ENCODE measurements around the gene CMSS1. TPM values are rescaled to one million over a fixed set of nuclear protein-coding genes. Genes with fewer than 3 reads are reported as not detected.

The CMSS1 gene
- total RNA-seq, 1 experiment from 2014 or later = 70.6 TPM

GRCh38 chr3:99933971-99934750 lies 116.5 kb downstream of the CMSS1 start:
- H3K36me3 Mint-ChIP-seq = no peaks in the 10 kb centered on the region
- no peaks in the 10 kb centered on the region for H3K27me3 Mint-ChIP-seq (ENCODE audit: low read depth)
- ATAC-seq = no peak
- ChIA-PET POLR2A (interaction anchor here (0.6 kb wide), 1 partner anchor 1128 kb away, joined by 7 read pairs; no protein-coding TSS in a partner anchor), CTCF (no interaction called here)
- H3K4me1 Mint-ChIP-seq = peaks cover 28% of the 10 kb centered on the region
- H3K9me3 Mint-ChIP-seq = no peaks in the 10 kb centered on the region
- H3K27ac Mint-ChIP-seq = no peak overlapping the region
- no peak overlapping the region for H3K4me3 Mint-ChIP-seq
- DNase-seq (ENCODE audit: low spot score) = no peak
- TF ChIP-seq ARID4B (CRISPR knock-in tag; IDR thresholded peaks at IDR 0.05; ENCODE audit: borderline replicate concordance) (no peak), E2F1 (CRISPR knock-in tag; IDR thresholded peaks at IDR 0.05) (no peak), USF2 (CRISPR knock-in tag; IDR thresholded peaks at IDR 0.05) (no peak), RELA (CRISPR knock-in tag; IDR thresholded peaks at IDR 0.05; ENCODE audit: borderline replicate concordance) (no peak), USF1 (CRISPR knock-in tag; IDR thresholded peaks at IDR 0.05) (no peak), CTCF (IDR thresholded peaks at IDR 0.05) (no peak), IRF2 (CRISPR knock-in tag; IDR thresholded peaks at IDR 0.05; ENCODE audit: borderline replicate concordance, low read depth) (no peak), AR (CRISPR knock-in tag; IDR thresholded peaks at IDR 0.05) (no peak), ZNF416 (CRISPR knock-in tag; IDR thresholded peaks at IDR 0.05) (no peak), FOXP4 (CRISPR knock-in tag; IDR thresholded peaks at IDR 0.05) (no peak), JUN (CRISPR knock-in tag; IDR thresholded peaks at IDR 0.05) (no peak), ZNF532 (CRISPR knock-in tag; IDR thresholded peaks at IDR 0.05; ENCODE audit: borderline replicate concordance) (no peak), FOXP1 (CRISPR knock-in tag; IDR thresholded peaks at IDR 0.05; ENCODE audit: borderline replicate concordance) (no peak)
